ENCODE measurements around the gene HOXB13. TPM values are rescaled to one million over a fixed set of nuclear protein-coding genes. Genes with fewer than 3 reads are reported as not detected.

Gene HOXB13
- total and polyA plus RNA-seq, 2 of the 4 experiments (the other 2 are of a cell fraction) = not detected

GRCh38 chr17:48732688-48733629 lies 4.4 kb upstream of the HOXB13 start:
- WGBS, 2 experiments (ENCODE audit: extremely low coverage in 2 of 2, insufficient read length in 1 of 2) = 5% methylated on average over 11 of the region's 50 CpGs; no CpG with 5 or more reads in 1 of the 2 experiments
- TF ChIP-seq ELK1 (IDR thresholded peaks at IDR 0.05; ENCODE audit: borderline replicate concordance, low read depth, low read length) (no peak), CTCF (conservative IDR thresholded peaks at IDR 0.05; ENCODE audit: low read depth, low read length) (no peak), CHD1 (IDR thresholded peaks at IDR 0.05; ENCODE audit: low read depth, low read length) (no peak), SMC3 (IDR thresholded peaks at IDR 0.05; ENCODE audit: low read depth, low read length) (no peak), RFX5 (IDR thresholded peaks at IDR 0.05; ENCODE audit: low read depth, low read length) (no peak), RAD21 (IDR thresholded peaks at IDR 0.05; ENCODE audit: low read length) (no peak), POLR2A (IDR thresholded peaks at IDR 0.05; ENCODE audit: low read depth, low read length) (no peak)
- Histone ChIP-seq H4K8ac (ENCODE audit: low read depth in 2 of 2, low read length in 2 of 2) (no peak overlapping the region), H4K5ac (ENCODE audit: low read depth, low read length) (no peak overlapping the region), H3K14ac (replicated peaks; ENCODE audit: low read depth, low read length) (no peak overlapping the region), H3K4me3 (ENCODE audit: insufficient read depth, low read depth, low read length) (no peak overlapping the region), H2BK20ac (ENCODE audit: low read depth, low read length) (no peak overlapping the region), H3K9ac (ENCODE audit: low read depth, low read length) (no peak overlapping the region), H3K9me3 (ENCODE audit: control insufficient read depth, insufficient read depth, low read length) (peaks cover 5% of the 10 kb centered on the region), H3K18ac (ENCODE audit: low read depth, low read length) (no peak overlapping the region), H3K9me1 (ENCODE audit: insufficient read depth, low read length) (no peaks in the 10 kb centered on the region), H3K4me2 (ENCODE audit: low read depth, low read length) (no peak overlapping the region), H2BK120ac (ENCODE audit: low read depth, low read length) (no peak overlapping the region), H2BK15ac (ENCODE audit: low read depth, low read length) (no peak overlapping the region), H3K4me1 (ENCODE audit: control insufficient read depth, insufficient read depth, low read length) (no peaks in the 10 kb centered on the region), H2BK5ac (ENCODE audit: low read depth, low read length, poor library complexity, severe bottlenecking) (no peak overlapping the region), H3K56ac (ENCODE audit: extremely low read depth, insufficient read depth, low read length) (no peak overlapping the region), H3K23ac (ENCODE audit: low read depth, low read length) (no peak overlapping the region), H3K4ac (ENCODE audit: low read depth, low read length) (no peak overlapping the region), H3K36me3 (ENCODE audit: control insufficient read depth, insufficient read depth, low read length) (no peaks in the 10 kb centered on the region), H2AFZ (replicated peaks; ENCODE audit: low read length, poor library complexity) (no peak overlapping the region), H2AK9ac (replicated peaks; ENCODE audit: low read depth, low read length, poor library complexity) (no peak overlapping the region), H3K27ac (ENCODE audit: insufficient read depth, low read length) (no peak overlapping the region), H4K91ac (ENCODE audit: insufficient read depth, low read depth, low read length) (no peak overlapping the region), H4K20me1 (ENCODE audit: insufficient read depth, low read length) (no peaks in the 10 kb centered on the region), H3K27me3 (ENCODE audit: control insufficient read depth, insufficient read depth, low read length) (peaks cover 94% of the 10 kb centered on the region), H3K79me1 (ENCODE audit: low read depth in 1 of 2, low read length in 2 of 2) (no peaks in the 10 kb centered on the region), H2AK5ac (ENCODE audit: low read depth, low read length) (no peak overlapping the region)
- ATAC-seq (ENCODE audit: low read depth) = no peak
- CTCF ChIA-PET = no interaction called here
- POLR2A ChIA-PET (ENCODE audit: unreplicated experiment) = no interaction called here
- intact Hi-C loops (cut with micrococcal nuclease) = no loop called here
- no TSS peak for BruUV-seq (replicated peaks)
- no peak for DNase-seq
- dilution Hi-C loops (cut with HindIII; ENCODE audit: low sequenced_read_pairs, unreplicated experiment) = no loop called here
- in situ Hi-C loops (cut with MboI; ENCODE audit: low sequenced_read_pairs) = loop anchor here (10.0 kb wide), 1 partner anchor 52 kb away; no protein-coding TSS in a partner anchor
